Hepatocyte (in vitro differentiated cells): Measurements from ENCODE around the gene GTF2B. TPM values are rescaled to one million over a fixed set of nuclear protein-coding genes. Genes with fewer than 3 reads are reported as not detected.

Experiments used
- DNase-seq: peaks from one replicate; pipeline ENCODE4 v3.0.0-alpha.2; 2016; ENCODE audit warnings: low spot score
- H2AFZ ChIP-seq: fragments of 200-600 bp; sonication (generic); 2 replicates; pipeline ENCODE4 v1.6.0; 2016; ENCODE audit warnings: antibody characterized with exemption, mild to moderate bottlenecking
- H3K27ac ChIP-seq: fragments of 200-600 bp; sonication (generic); 2 replicates; pipeline ENCODE4 v1.5.1; 2016; ENCODE audit warnings: mild to moderate bottlenecking
- H3K27me3 ChIP-seq: fragments of 200-600 bp; sonication (generic); 2 replicates; pipeline ENCODE4 v1.6.1; 2016
- H3K36me3 ChIP-seq: fragments of 200-600 bp; sonication (generic); replicated peaks from 2 replicates; pipeline ENCODE4 v1.5.1; 2016; ENCODE audit warnings: low read depth; ENCODE audit not compliant: insufficient read depth
- H3K4me1 ChIP-seq: fragments of 200-600 bp; sonication (generic); 2 replicates; pipeline ENCODE4 v1.5.1; 2016; ENCODE audit warnings: mild to moderate bottlenecking, moderate library complexity; ENCODE audit not compliant: insufficient read depth
- H3K4me2 ChIP-seq: fragments of 200-600 bp; sonication (generic); 2 replicates; pipeline ENCODE4 v1.6.0; 2016
- H3K4me3 ChIP-seq: fragments of 200-600 bp; sonication (generic); 2 replicates; pipeline ENCODE4 v1.5.1; 2016; ENCODE audit warnings: mild to moderate bottlenecking
- H3K79me2 ChIP-seq: fragments of 200-600 bp; sonication (generic); 2 replicates; pipeline ENCODE4 v1.6.0; 2017; ENCODE audit warnings: mild to moderate bottlenecking
- H3K9me2 ChIP-seq: fragments of 200-600 bp; sonication (generic); replicated peaks from 2 replicates; pipeline ENCODE4 v1.6.0; 2017; ENCODE audit warnings: mild to moderate bottlenecking; ENCODE audit not compliant: insufficient read depth
- H3K9me3 ChIP-seq: fragments of 200-600 bp; sonication (generic); 2 replicates; pipeline ENCODE4 v1.5.1; 2016; ENCODE audit warnings: low read depth, mild to moderate bottlenecking
- H4K20me1 ChIP-seq: fragments of 200-600 bp; sonication (generic); 2 replicates; pipeline ENCODE4 v1.6.0; 2016; ENCODE audit warnings: mild to moderate bottlenecking; ENCODE audit not compliant: insufficient read depth, poor library complexity, severe bottlenecking
- EZH2 ChIP-seq: fragments of 200-600 bp; sonication (generic); IDR thresholded peaks from 2 replicates; pipeline ENCODE4 v1.6.1; 2016; ENCODE audit warnings: antibody characterized with exemption, mild to moderate bottlenecking, borderline replicate concordance
- EZH2phosphoT487 ChIP-seq: fragments of 200-600 bp; sonication (generic); IDR thresholded peaks from one replicate; pipeline ENCODE4 v1.6.1; 2018; ENCODE audit warnings: antibody characterized with exemption, mild to moderate bottlenecking, low read depth, moderate library complexity; ENCODE audit not compliant: unreplicated experiment, severe bottlenecking
- WGBS: methylation state at CpG from one replicate; pipeline ENCODE4 v1.1.6; 2016; ENCODE audit warnings: low lambda C conversion rate; ENCODE audit errors: missing lambda C conversion rate; 5-methylcytosine and 5-hydroxymethylcytosine counted together
- polyA plus RNA-seq: library from polyadenylated mRNA; unstranded; fragments of >200 nt; fragmentation: Nextera tagmentation; extraction: Ambion mirVana; gene quantifications from 2 replicates; pipeline ENCODE4 v1.2.1, GENCODE V29; 2016
- total RNA-seq: library from RNA; depleted of rRNA; stranded (reverse); fragments of >200 nt; gene quantifications from 2 replicates; pipeline ENCODE4 v1.2.3, GENCODE V29; 2014
- TF ChIP-seq, protein P1 (sequence below): fragments of 200-600 bp; sonication (generic); IDR thresholded peaks from 2 replicates; pipeline ENCODE4 v1.5.1; 2016; ENCODE audit warnings: antibody characterized with exemption, mild to moderate bottlenecking; ENCODE audit not compliant: poor library complexity

The GTF2B gene
- total and polyA plus RNA-seq, 2 experiments from 2014 or later: 43.1 to 52.6 TPM

DNA sequence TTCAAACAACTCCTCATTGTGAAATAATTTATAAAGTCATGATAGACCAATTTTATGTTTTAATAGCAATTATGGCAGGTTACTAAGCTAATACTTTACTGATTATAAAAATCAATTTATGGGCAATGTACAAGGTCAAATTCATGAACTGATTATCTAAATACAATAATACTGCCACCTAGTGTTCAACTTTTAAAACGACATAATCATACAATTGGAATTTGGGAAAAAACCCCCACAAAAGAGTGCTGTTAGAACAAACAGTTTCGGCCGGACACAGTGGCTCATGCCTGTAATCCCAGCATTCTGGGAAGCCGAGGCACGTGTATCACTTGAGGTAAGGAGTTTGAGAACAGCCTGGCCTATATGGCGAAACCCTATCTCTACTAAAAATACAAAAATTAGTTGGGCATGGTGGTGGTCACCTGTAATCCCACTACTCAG, 14.0 kb downstream of the GTF2B start:
- H3K4me2 ChIP-seq: no peak overlapping the region
- DNase-seq: peak; percentile 41
- H3K9me3 ChIP-seq: no peaks in the 10 kb centered on the region
- H3K27me3 ChIP-seq: no peaks in the 10 kb centered on the region
- H4K20me1 ChIP-seq: peaks cover 6% of the 10 kb centered on the region
- no peaks in the 10 kb centered on the region for H3K9me2 ChIP-seq
- no peak overlapping the region for H2AFZ ChIP-seq
- peak overlapping the region; percentile 6 for H3K27ac ChIP-seq
- no peak overlapping the region for H3K4me3 ChIP-seq
- H3K36me3 ChIP-seq: no peaks in the 10 kb centered on the region
- 41% methylated on average over 6 of the region's 6 CpGs for WGBS
- H3K79me2 ChIP-seq: peaks cover 48% of the 10 kb centered on the region
- TF ChIP-seq EZH2 (no peak), EZH2phosphoT487 (no peak)
- TF ChIP-seq, protein P1, sequence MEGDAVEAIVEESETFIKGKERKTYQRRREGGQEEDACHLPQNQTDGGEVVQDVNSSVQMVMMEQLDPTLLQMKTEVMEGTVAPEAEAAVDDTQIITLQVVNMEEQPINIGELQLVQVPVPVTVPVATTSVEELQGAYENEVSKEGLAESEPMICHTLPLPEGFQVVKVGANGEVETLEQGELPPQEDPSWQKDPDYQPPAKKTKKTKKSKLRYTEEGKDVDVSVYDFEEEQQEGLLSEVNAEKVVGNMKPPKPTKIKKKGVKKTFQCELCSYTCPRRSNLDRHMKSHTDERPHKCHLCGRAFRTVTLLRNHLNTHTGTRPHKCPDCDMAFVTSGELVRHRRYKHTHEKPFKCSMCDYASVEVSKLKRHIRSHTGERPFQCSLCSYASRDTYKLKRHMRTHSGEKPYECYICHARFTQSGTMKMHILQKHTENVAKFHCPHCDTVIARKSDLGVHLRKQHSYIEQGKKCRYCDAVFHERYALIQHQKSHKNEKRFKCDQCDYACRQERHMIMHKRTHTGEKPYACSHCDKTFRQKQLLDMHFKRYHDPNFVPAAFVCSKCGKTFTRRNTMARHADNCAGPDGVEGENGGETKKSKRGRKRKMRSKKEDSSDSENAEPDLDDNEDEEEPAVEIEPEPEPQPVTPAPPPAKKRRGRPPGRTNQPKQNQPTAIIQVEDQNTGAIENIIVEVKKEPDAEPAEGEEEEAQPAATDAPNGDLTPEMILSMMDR: peak; percentile 71
- peaks cover 4% of the 10 kb centered on the region for H3K4me1 ChIP-seq

DNA sequence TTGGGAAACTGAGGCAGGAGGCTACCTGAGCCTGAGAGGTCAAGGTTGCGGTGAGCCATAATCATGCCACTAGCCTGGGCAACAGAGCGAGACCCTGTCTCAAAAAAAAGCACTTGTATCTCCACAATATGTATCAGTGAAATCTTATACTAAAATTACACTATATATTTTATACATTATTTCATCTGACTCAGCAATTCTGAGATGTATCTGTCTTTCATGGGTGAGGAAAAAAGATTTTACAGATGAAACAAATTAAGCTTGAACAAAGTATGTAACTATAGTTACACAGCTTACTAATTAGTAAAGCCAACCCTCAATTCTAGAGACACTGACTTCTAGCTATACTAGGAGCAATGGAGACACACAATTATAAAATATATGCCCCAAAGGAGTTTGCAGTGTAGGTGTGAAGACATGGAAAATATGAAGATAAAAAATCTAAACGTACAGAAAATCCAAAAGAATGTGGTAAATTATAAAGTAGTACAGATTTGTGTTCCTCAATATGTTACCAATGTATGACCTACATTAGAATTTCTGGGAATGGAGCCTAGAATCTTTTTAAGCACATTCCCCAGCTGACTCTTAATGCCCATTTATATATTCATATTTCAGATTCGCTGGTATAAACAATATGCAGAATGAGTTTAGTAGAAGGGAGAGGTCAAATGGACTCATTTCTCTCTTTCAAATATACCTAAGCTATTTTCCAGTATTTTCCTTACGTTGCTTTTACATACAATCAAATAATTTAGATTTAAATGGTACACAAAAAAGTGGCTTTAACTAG, 14.6 kb downstream of the GTF2B start:
- no peak overlapping the region for H2AFZ ChIP-seq
- no peak for DNase-seq
- H3K9me2 ChIP-seq: no peaks in the 10 kb centered on the region
- H3K36me3 ChIP-seq: no peaks in the 10 kb centered on the region
- peaks cover 4% of the 10 kb centered on the region for H3K4me1 ChIP-seq
- H4K20me1 ChIP-seq: peaks cover 6% of the 10 kb centered on the region
- H3K27me3 ChIP-seq: no peaks in the 10 kb centered on the region
- WGBS: 86% methylated on average over 5 of the region's 5 CpGs
- H3K79me2 ChIP-seq: peaks cover 53% of the 10 kb centered on the region
- TF ChIP-seq EZH2 (no peak), EZH2phosphoT487 (no peak)
- TF ChIP-seq, protein P1: no peak
- no peaks in the 10 kb centered on the region for H3K9me3 ChIP-seq
- no peak overlapping the region for H3K4me3 ChIP-seq
- H3K4me2 ChIP-seq: no peak overlapping the region
- H3K27ac ChIP-seq: no peak overlapping the region

DNA sequence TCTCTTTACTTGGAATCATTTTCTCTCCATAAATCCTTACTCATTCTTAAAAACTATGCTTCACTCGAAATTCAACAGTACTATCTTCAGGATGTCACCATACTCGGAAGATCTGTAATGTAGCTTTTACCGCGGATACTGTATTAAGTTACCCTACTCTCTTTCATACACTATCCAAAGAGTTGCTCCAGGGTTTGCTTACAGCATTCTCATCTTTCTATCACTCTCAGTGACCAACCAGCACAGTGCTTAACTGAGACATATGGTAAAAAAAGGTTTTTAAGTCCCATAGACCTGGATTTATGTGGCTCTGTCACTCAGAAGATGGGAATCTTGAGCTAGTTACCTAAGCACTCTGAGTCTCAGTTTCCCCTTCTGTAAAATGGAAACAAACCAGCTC, 15.8 kb downstream of the GTF2B start:
- TF ChIP-seq, protein P1: no peak
- TF ChIP-seq EZH2 (no peak), EZH2phosphoT487 (no peak)
- 91% methylated on average over 4 of the region's 4 CpGs for WGBS

More for the DNA sequence above, 15.8 kb downstream of the GTF2B start:
- H3K4me1 ChIP-seq: peaks cover 4% of the 10 kb centered on the region
- no peaks in the 10 kb centered on the region for H3K9me2 ChIP-seq
- peaks cover 65% of the 10 kb centered on the region for H3K79me2 ChIP-seq
- H3K36me3 ChIP-seq: no peaks in the 10 kb centered on the region
- H3K27me3 ChIP-seq: no peaks in the 10 kb centered on the region
- H3K9me3 ChIP-seq: no peaks in the 10 kb centered on the region
- no peak overlapping the region for H3K4me3 ChIP-seq
- H2AFZ ChIP-seq: no peak overlapping the region
- no peak overlapping the region for H3K27ac ChIP-seq
- peaks cover 6% of the 10 kb centered on the region for H4K20me1 ChIP-seq
- no peak overlapping the region for H3K4me2 ChIP-seq
- DNase-seq: no peak
